GM23338 (cell line): ENCODE data around the gene SERPINI1. TPM values are rescaled to one million over a fixed set of nuclear protein-coding genes. Genes with fewer than 3 reads are reported as not detected.

ENCODE experiments used
- ATAC-seq: fragments of 200-7000 bp; cut with Tn5 transposase; 3 replicates; pipeline ENCODE4 v1.9.1; 2020
- DNase-seq: peaks from one replicate; pipeline ENCODE4 v3.0.0-alpha.2; 2015; ENCODE audit warnings: low spot score
- H2AFZ ChIP-seq: fragments of 200-600 bp; sonication (generic); 2 replicates; pipeline ENCODE4 v1.8.0; 2016; ENCODE audit warnings: antibody characterized with exemption, mild to moderate bottlenecking, moderate library complexity
- H3F3A ChIP-seq: fragments of 200-600 bp; sonication (generic); replicated peaks from 2 replicates; pipeline ENCODE4 v1.8.0; 2017; ENCODE audit warnings: antibody characterized with exemption, mixed run types, low read depth
- H3K27ac ChIP-seq: fragments of 200-600 bp; sonication (generic); 2 replicates; pipeline ENCODE4 v1.6.1; 2016; ENCODE audit warnings: low read depth
- H3K27me3 ChIP-seq: fragments of 200-600 bp; sonication (generic); 2 replicates; pipeline ENCODE4 v1.8.0; 2016; ENCODE audit warnings: mild to moderate bottlenecking, mixed run types, moderate library complexity; ENCODE audit not compliant: insufficient read depth
- H3K36me3 ChIP-seq: fragments of 200-600 bp; sonication (generic); 2 replicates; pipeline ENCODE4 v1.8.0; 2016; ENCODE audit warnings: mild to moderate bottlenecking; ENCODE audit not compliant: insufficient read depth
- H3K4me1 ChIP-seq: fragments of 200-600 bp; sonication (generic); 2 replicates; pipeline ENCODE4 v1.8.0; 2016; ENCODE audit warnings: mild to moderate bottlenecking, moderate library complexity; ENCODE audit not compliant: insufficient read depth
- H3K4me2 ChIP-seq: fragments of 200-600 bp; sonication (generic); 2 replicates; pipeline ENCODE4 v1.7.1; 2017; ENCODE audit warnings: mixed run types
- H3K4me3 ChIP-seq: fragments of 200-600 bp; sonication (generic); 2 replicates; pipeline ENCODE4 v1.6.1; 2016; ENCODE audit warnings: mixed run types
- H3K79me2 ChIP-seq: fragments of 200-600 bp; sonication (generic); replicated peaks from 2 replicates; pipeline ENCODE4 v1.8.0; 2017; ENCODE audit warnings: mild to moderate bottlenecking; ENCODE audit not compliant: insufficient read depth
- H3K9me2 ChIP-seq: fragments of 200-600 bp; sonication (generic); 2 replicates; pipeline ENCODE4 v1.8.0; 2017; ENCODE audit not compliant: insufficient read depth
- H4K20me1 ChIP-seq: fragments of 200-600 bp; sonication (generic); replicated peaks from 2 replicates; pipeline ENCODE4 v1.8.0; 2017; ENCODE audit warnings: mild to moderate bottlenecking; ENCODE audit not compliant: insufficient read depth
- H3K27ac Mint-ChIP-seq: 2 replicates; pipeline ENCODE4 v1.8.0; 2020; ENCODE audit warnings: inconsistent platforms, mild to moderate bottlenecking, moderate library complexity, mixed read lengths
- H3K27me3 Mint-ChIP-seq: 3 replicates; pipeline ENCODE4 v1.8.0; 2022; ENCODE audit warnings: low read depth, mild to moderate bottlenecking, moderate library complexity, mixed read lengths, inconsistent platforms; ENCODE audit not compliant: insufficient read depth, poor library complexity
- H3K36me3 Mint-ChIP-seq: 3 replicates; pipeline ENCODE4 v1.8.0; 2021; ENCODE audit warnings: low read depth, mild to moderate bottlenecking, inconsistent platforms, moderate library complexity, mixed read lengths
- H3K4me1 Mint-ChIP-seq: 3 replicates; pipeline ENCODE4 v1.8.0; 2020; ENCODE audit warnings: mild to moderate bottlenecking, inconsistent platforms, mixed read lengths
- H3K4me3 Mint-ChIP-seq: 3 replicates; pipeline ENCODE4 v1.8.0; 2021; ENCODE audit warnings: moderate library complexity, mild to moderate bottlenecking, inconsistent platforms, mixed read lengths
- H3K9me3 Mint-ChIP-seq: 3 replicates; pipeline ENCODE4 v1.8.0; 2020; ENCODE audit warnings: moderate library complexity, mild to moderate bottlenecking, inconsistent platforms, mixed read lengths
- CREB1 ChIP-seq: fragments of 250-450 bp; sonication (Bioruptor Pico); IDR thresholded peaks from 2 replicates; pipeline ENCODE4 v1.5.0; 2020; ENCODE audit warnings: low read depth, mild to moderate bottlenecking, moderate library complexity
- CTCF ChIP-seq, 2 experiments: fragments of 200-600 bp in 1 of 2; sonication (generic) in 1 of 2; conservative IDR thresholded peaks; 2 replicates each; pipeline versions ENCODE4 v1.5.1 to v1.6.1; 2016 to 2017; ENCODE audit warnings: antibody characterized with exemption in 2 of 2, low read depth in 2 of 2, mild to moderate bottlenecking in 2 of 2, moderate library complexity in 1 of 2
- EZH2 ChIP-seq: fragments of 200-600 bp; sonication (generic); IDR thresholded peaks from one replicate; pipeline ENCODE4 v1.8.0; 2017; ENCODE audit warnings: antibody characterized with exemption, mild to moderate bottlenecking, low read depth; ENCODE audit not compliant: unreplicated experiment
- EZH2phosphoT487 ChIP-seq: fragments of 200-600 bp; sonication (generic); IDR thresholded peaks from one replicate; pipeline ENCODE4 v1.8.1; 2018; ENCODE audit warnings: antibody characterized with exemption; ENCODE audit not compliant: unreplicated experiment
- JUNB ChIP-seq: IDR thresholded peaks from one replicate; pipeline ENCODE4 v1.6.1; 2016; ENCODE audit warnings: antibody characterized with exemption; ENCODE audit not compliant: unreplicated experiment
- NANOG ChIP-seq: IDR thresholded peaks from 2 replicates; pipeline ENCODE4 v1.6.1; 2016; ENCODE audit warnings: antibody characterized with exemption, borderline replicate concordance
- POLR2AphosphoS5 ChIP-seq: IDR thresholded peaks from 2 replicates; pipeline ENCODE4 v1.6.1; 2016; ENCODE audit warnings: antibody characterized with exemption, low read depth
- REST ChIP-seq: IDR thresholded peaks from one replicate; pipeline ENCODE4 v1.6.1; 2018; ENCODE audit warnings: antibody characterized with exemption; ENCODE audit not compliant: unreplicated experiment
- STAT1 ChIP-seq: IDR thresholded peaks from one replicate; pipeline ENCODE4 v1.6.1; 2016; ENCODE audit warnings: antibody characterized with exemption; ENCODE audit not compliant: unreplicated experiment
- ZNF114 ChIP-seq: fragments of 250-450 bp; sonication (Bioruptor Pico); IDR thresholded peaks from 2 replicates; pipeline ENCODE4 v1.5.0; 2020; ENCODE audit warnings: mild to moderate bottlenecking, moderate library complexity
- polyA plus RNA-seq: library from polyadenylated mRNA; unstranded; fragments of >200 nt; fragmentation: Nextera tagmentation; extraction: Ambion mirVana; gene quantifications from 2 replicates; pipeline ENCODE4 v1.2.1, GENCODE V29; 2016
- total RNA-seq: library from RNA; depleted of rRNA; stranded (reverse); fragments of >200 nt; shearing (Covaris generic); gene quantifications from 2 replicates; pipeline ENCODE4 v1.2.3, GENCODE V29; 2014

The SERPINI1 gene
- total and polyA plus RNA-seq, 2 experiments from 2014 or later, result 9.2 to 26.6 TPM

GRCh38 chr3:167762296-167762695 is 26.8 kb downstream of the SERPINI1 start:
- H2AFZ ChIP-seq, result no peak overlapping the region
- peaks cover 24% of the 10 kb centered on the region for H3K9me3 Mint-ChIP-seq
- H3K27ac Mint-ChIP-seq, result no peak overlapping the region
- no peaks in the 10 kb centered on the region for H3K9me2 ChIP-seq
- no peak for ATAC-seq
- peaks cover 24% of the 10 kb centered on the region for H3K36me3 Mint-ChIP-seq
- no peak overlapping the region for H3K27ac ChIP-seq
- no peaks in the 10 kb centered on the region for H3F3A ChIP-seq
- no peaks in the 10 kb centered on the region for H3K4me1 Mint-ChIP-seq
- H3K4me3 Mint-ChIP-seq, result no peak overlapping the region
- no peaks in the 10 kb centered on the region for H3K36me3 ChIP-seq
- H3K4me1 ChIP-seq, result no peaks in the 10 kb centered on the region
- H3K27me3 ChIP-seq, result no peaks in the 10 kb centered on the region
- 0 out of 2 replicates have a peak, but pooled peaks cover 4% of the 10 kb centered on the region for H4K20me1 ChIP-seq
- no peaks in the 10 kb centered on the region for H3K27me3 Mint-ChIP-seq
- no peaks in the 10 kb centered on the region for H3K79me2 ChIP-seq
- no peak for DNase-seq
- no peak overlapping the region for H3K4me3 ChIP-seq
- H3K4me2 ChIP-seq, result no peak overlapping the region
- no peak for TF ChIP-seq JUNB
- TF ChIP-seq POLR2AphosphoS5, result no peak

GRCh38 chr3:167772992-167773391 is 37.5 kb downstream of the SERPINI1 start:
- no peak overlapping the region for H3K27ac ChIP-seq
- H3K4me3 ChIP-seq, result no peak overlapping the region
- H4K20me1 ChIP-seq, result no peaks in the 10 kb centered on the region
- no peaks in the 10 kb centered on the region for H3K27me3 ChIP-seq
- no peak for TF ChIP-seq POLR2AphosphoS5
- no peak for TF ChIP-seq NANOG
- no peak for TF ChIP-seq ZNF114 (CRISPR knock-in tag)
- no peak for TF ChIP-seq EZH2
- no peak for TF ChIP-seq EZH2phosphoT487
- no peak for TF ChIP-seq STAT1
- TF ChIP-seq CREB1 (CRISPR knock-in tag), result no peak
- no peak for TF ChIP-seq REST
- no peak for TF ChIP-seq JUNB
- TF ChIP-seq CTCF (conservative IDR thresholded peaks at IDR 0.05; ENCODE audit: low read depth in 2 of 2), result no peak
- Mint-ChIP-seq H3K4me3 (no peak overlapping the region), H3K27me3 (no peaks in the 10 kb centered on the region), H3K36me3 (no peaks in the 10 kb centered on the region), H3K9me3 (no peaks in the 10 kb centered on the region), H3K27ac (no peak overlapping the region), H3K4me1 (no peaks in the 10 kb centered on the region)
- ATAC-seq (no peak), DNase-seq (no peak)
- H3K4me2 ChIP-seq, result no peak overlapping the region
- peaks cover 1% of the 10 kb centered on the region; the same call in 1 of the 2 replicates for H3K9me2 ChIP-seq
- no peak overlapping the region for H2AFZ ChIP-seq
- H3F3A ChIP-seq, result no peaks in the 10 kb centered on the region
- no peaks in the 10 kb centered on the region for H3K79me2 ChIP-seq
- H3K36me3 ChIP-seq, result no peaks in the 10 kb centered on the region
- no peaks in the 10 kb centered on the region; the same call in 1 of the 2 replicates for H3K4me1 ChIP-seq
